Measurements from ENCODE around the gene DEGS1. TPM values are rescaled to one million over a fixed set of nuclear protein-coding genes. Genes with fewer than 3 reads are reported as not detected.

Gene DEGS1
- total RNA-seq, 6 experiments from 2014 or later: 17.9 to 43.5 (median 29.0) TPM

GRCh38 chr1:224181453-224181810 lies 1.6 kb upstream of the DEGS1 start:
- WGBS (ENCODE audit: insufficient coverage, low coverage, low lambda C conversion rate, missing lambda C conversion rate): 71% methylated on average over 3 of the region's 4 CpGs

GRCh38 chr1:224182057-224182865 lies 779 bp upstream of the DEGS1 start:
- Histone ChIP-seq H3K9me3 (no peaks in the 10 kb centered on the region), H3K4me1 (peaks cover 0 to 22% (median 5%) of the 10 kb centered on the region in 4 donors), H3K27me3 (no peaks in the 10 kb centered on the region), H3K4me3 (peak overlapping the region; percentile 82 to 99 (median 86)), H3K36me3 (no peaks in the 10 kb centered on the region), H3K27ac (peak overlapping the region; percentile 86 to 99 (median 87))
- peak in 1 of 4 donors; percentile 18 for ATAC-seq
- DNase-seq: peak in 1 of 3 donors; percentile 43
- TF ChIP-seq CTCF (IDR thresholded peaks at IDR 0.05): no peak
- TF ChIP-seq POLR2A (IDR thresholded peaks at IDR 0.05): no peak
- WGBS (ENCODE audit: insufficient coverage, low coverage, low lambda C conversion rate, missing lambda C conversion rate): 62% methylated on average over 21 of the region's 22 CpGs
- intact Hi-C loops (cut with DNase I): no loop called here

More at GRCh38 chr1:224181453-224181810, 1.6 kb upstream of the DEGS1 start:
- no peaks in the 10 kb centered on the region for H3K27me3 ChIP-seq
- no peaks in the 10 kb centered on the region for H3K36me3 ChIP-seq
- intact Hi-C loops (cut with DNase I): no loop called here
- H3K4me3 ChIP-seq: no peak overlapping the region
- ATAC-seq: no peak
- TF ChIP-seq POLR2A (IDR thresholded peaks at IDR 0.05): no peak
- peaks cover 0 to 13% (median 3%) of the 10 kb centered on the region in 4 donors for H3K4me1 ChIP-seq
- no peaks in the 10 kb centered on the region for H3K9me3 ChIP-seq
- H3K27ac ChIP-seq: no peak overlapping the region
- peak in 1 of 3 donors; percentile 28 for DNase-seq

- intact Hi-C loops (cut with DNase I): no loop called here
- peak overlapping the region; percentile 86 to 99 (median 87) for H3K27ac ChIP-seq
- WGBS (ENCODE audit: insufficient coverage, low coverage, low lambda C conversion rate, missing lambda C conversion rate): 32% methylated on average over 13 of the region's 53 CpGs
- H3K36me3 ChIP-seq: no peaks in the 10 kb centered on the region
- peaks cover 0 to 24% (median 5%) of the 10 kb centered on the region in 4 donors for H3K4me1 ChIP-seq
- H3K9me3 ChIP-seq: no peaks in the 10 kb centered on the region
- DNase-seq: peak; percentile 69 to 75 (median 72)
- TF ChIP-seq POLR2A (IDR thresholded peaks at IDR 0.05) (no peak), CTCF (IDR thresholded peaks at IDR 0.05) (no peak)
- peak; percentile 63 to 71 (median 68) for ATAC-seq
- peak overlapping the region; percentile 82 to 99 (median 86) for H3K4me3 ChIP-seq
- H3K27me3 ChIP-seq: no peaks in the 10 kb centered on the region
Measured at GRCh38 chr1:224183591-224184312, 712 bp downstream of the DEGS1 start.

GRCh38 chr1:224185208-224185607 lies 2.2 kb downstream of the DEGS1 start:
- ATAC-seq: no peak
- Histone ChIP-seq H3K4me1 (peaks cover 0 to 24% (median 5%) of the 10 kb centered on the region in 4 donors), H3K27ac (no peak overlapping the region), H3K36me3 (no peaks in the 10 kb centered on the region), H3K27me3 (no peaks in the 10 kb centered on the region), H3K9me3 (no peaks in the 10 kb centered on the region), H3K4me3 (no peak overlapping the region)
- no peak for TF ChIP-seq POLR2A (IDR thresholded peaks at IDR 0.05)
- no peak for DNase-seq
- intact Hi-C loops (cut with DNase I): no loop called here
- 80% methylated on average over 5 of the region's 8 CpGs for WGBS (ENCODE audit: insufficient coverage, low coverage, low lambda C conversion rate, missing lambda C conversion rate)

- no peak overlapping the region for H3K4me3 ChIP-seq
- H3K27me3 ChIP-seq: no peaks in the 10 kb centered on the region
- no peak for TF ChIP-seq POLR2A (IDR thresholded peaks at IDR 0.05)
- no peak for TF ChIP-seq CTCF (IDR thresholded peaks at IDR 0.05)
- intact Hi-C loops (cut with DNase I): no loop called here
- 67% methylated on average over 1 of the region's 2 CpGs for WGBS (ENCODE audit: insufficient coverage, low coverage, low lambda C conversion rate, missing lambda C conversion rate)
- no peak overlapping the region for H3K27ac ChIP-seq
- no peak for DNase-seq
- peaks cover 0 to 22% (median 0%) of the 10 kb centered on the region in 4 donors for H3K36me3 ChIP-seq
- peaks cover 0 to 24% (median 3%) of the 10 kb centered on the region in 4 donors for H3K4me1 ChIP-seq
- ATAC-seq: no peak
- H3K9me3 ChIP-seq: no peaks in the 10 kb centered on the region
Measured at GRCh38 chr1:224188286-224188685, 5.2 kb downstream of the DEGS1 start.
